ENCODE measurements around the gene PRDM11.
"Not testable (repeated sequence)": the region's sequence is repeated elsewhere in the genome, so short reads cannot be mapped to it uniquely, and the experiment has no call there.

PRDM11 gene

DNA sequence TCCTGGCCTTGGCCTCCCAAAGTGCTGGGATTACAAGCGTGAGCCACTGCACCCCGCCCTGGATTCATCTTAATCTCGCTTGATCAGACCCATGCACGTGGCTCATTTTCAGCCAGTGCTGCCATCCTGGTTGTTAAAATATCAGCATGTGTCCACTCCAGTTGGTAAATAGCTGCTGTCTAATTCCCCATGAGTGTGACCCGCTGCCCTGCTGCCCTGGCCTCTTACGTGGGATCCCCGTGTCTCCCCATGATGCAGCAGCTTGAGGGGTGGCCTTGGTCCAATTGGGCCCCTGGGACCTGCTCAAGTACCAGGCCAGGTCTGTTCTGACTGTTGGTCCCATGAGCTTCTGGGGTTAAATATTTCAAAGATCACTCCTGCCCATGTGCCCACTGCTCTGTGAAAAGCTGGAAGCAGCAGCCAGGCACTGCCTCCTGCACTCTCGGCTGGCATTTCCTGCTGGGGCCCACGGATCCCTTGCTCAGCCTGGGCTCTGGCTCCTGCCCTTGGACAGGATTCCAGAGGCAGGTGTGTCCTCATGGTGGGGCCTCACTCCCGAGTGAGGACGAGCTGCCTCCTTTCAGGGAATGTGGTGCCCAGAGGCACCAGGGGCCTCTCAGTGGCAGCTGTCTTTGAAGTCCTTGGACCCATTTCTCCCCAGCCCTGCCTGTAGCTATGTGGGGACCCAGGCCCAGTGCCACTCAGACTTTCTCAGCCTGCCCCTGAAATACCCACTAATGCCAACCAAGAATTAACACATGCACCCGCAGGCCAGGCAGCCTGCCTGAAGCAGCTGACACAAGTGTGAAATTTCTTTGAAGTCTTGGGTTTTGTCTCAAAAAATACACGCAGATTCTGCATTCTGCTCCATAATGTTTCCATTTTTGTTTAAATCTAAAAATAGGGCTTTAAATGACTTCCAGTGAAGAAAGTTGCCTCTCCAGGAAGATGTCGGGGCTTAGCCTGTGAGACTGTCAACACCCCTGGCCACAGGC is 38.1 kb upstream of the PRDM11 start:
- H3K4me3 ChIP-seq (ENCODE audit: low read length) = no peak overlapping the region
- no peak for DNase-seq (ENCODE audit: low read depth)
- TF ChIP-seq, protein P1, sequence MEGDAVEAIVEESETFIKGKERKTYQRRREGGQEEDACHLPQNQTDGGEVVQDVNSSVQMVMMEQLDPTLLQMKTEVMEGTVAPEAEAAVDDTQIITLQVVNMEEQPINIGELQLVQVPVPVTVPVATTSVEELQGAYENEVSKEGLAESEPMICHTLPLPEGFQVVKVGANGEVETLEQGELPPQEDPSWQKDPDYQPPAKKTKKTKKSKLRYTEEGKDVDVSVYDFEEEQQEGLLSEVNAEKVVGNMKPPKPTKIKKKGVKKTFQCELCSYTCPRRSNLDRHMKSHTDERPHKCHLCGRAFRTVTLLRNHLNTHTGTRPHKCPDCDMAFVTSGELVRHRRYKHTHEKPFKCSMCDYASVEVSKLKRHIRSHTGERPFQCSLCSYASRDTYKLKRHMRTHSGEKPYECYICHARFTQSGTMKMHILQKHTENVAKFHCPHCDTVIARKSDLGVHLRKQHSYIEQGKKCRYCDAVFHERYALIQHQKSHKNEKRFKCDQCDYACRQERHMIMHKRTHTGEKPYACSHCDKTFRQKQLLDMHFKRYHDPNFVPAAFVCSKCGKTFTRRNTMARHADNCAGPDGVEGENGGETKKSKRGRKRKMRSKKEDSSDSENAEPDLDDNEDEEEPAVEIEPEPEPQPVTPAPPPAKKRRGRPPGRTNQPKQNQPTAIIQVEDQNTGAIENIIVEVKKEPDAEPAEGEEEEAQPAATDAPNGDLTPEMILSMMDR (conservative IDR thresholded peaks at IDR 0.05; ENCODE audit: low read length) = no peak

DNA sequence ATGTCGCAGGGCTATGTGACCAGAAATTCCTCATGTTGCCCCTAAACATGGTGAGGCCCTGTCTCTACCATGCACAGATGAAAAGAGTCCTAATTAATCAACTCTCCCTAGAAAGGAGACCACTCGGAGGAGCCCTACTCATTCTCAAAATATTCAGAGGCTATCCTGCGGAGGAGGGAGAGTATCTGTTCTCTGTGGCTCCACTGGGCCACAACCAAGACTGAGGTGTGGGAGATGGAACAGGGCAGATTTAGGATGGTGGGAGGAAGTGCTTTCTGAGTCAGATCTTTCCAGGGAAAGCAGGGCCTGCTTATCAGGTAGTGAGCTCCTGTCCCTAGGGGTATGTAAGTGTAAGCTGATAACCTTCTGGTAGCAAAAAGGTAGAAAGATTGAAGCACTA is 37.0 kb upstream of the PRDM11 start:
- DNase-seq (ENCODE audit: low read depth) = no peak
- TF ChIP-seq, protein P1 (conservative IDR thresholded peaks at IDR 0.05; ENCODE audit: low read length) = no peak
- no peak overlapping the region for H3K4me3 ChIP-seq (ENCODE audit: low read length)

DNA sequence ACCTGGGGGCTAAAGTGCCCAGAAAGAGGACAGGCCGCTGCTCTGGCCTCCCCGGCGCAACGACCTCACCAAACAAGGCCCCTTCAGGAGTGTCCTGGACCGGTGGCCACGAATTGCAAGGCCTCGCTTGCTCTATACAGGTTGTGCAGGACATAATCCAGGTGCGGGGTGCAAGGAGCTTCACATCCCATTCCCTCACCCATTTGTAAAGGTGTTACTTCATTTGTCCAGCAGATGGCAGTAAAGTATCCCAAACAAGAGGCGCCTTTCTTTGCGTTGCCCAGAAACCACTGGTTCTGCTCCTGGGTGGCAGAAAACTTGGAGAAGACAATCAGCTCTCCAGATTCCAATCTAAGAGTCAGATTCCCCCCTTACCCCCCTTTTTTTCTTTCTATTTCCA is 35.9 kb upstream of the PRDM11 start:
- no peak overlapping the region for H3K4me3 ChIP-seq (ENCODE audit: low read length)
- DNase-seq (ENCODE audit: low read depth) = peak; percentile 75
- TF ChIP-seq, protein P1 (conservative IDR thresholded peaks at IDR 0.05; ENCODE audit: low read length) = peak; percentile 79

DNA sequence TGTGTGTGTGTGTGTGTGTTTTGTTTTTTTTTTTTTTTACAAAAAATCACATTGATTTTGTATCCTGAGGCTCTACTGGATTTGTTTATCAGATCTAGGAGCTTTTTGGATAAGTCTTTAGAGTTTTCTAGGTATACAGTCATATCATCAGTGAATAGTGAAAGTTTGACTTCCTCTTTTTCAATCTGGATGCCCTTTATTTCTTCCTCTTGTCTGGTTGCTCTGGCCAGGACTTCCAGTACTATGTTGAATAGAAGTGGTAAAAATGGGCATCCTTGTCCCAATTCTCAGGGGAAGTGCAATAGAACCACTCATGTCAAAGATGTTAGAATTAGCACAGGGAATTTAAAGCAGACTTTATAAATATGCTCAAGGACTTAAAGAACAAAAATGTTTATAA is 32.6 kb upstream of the PRDM11 start:
- no peak overlapping the region for H3K4me3 ChIP-seq (ENCODE audit: low read length)
- DNase-seq (ENCODE audit: low read depth) = no peak
- TF ChIP-seq, protein P1 (conservative IDR thresholded peaks at IDR 0.05; ENCODE audit: low read length) = no peak

DNA sequence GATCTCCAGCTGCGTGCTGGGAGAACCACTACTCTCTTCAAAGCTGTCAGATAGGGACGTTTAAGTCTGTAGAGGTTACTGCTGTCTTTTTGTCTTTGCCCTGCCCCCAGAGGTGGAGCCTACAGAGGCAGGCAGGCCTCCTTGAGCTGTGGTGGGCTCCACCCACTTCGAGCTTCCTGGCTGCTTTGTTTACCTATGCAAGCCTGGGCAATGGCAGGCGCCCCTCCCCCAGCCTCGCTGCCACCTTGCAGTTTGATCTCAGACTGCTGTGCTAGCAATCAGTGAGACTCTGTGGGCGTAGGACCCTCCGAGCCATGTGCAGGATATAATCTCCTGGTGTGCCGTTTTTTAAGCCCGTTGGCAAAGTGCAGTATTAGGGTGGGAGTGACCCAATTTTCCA is 18.6 kb upstream of the PRDM11 start:
- not testable (repeated sequence) for DNase-seq (ENCODE audit: low read depth); H3K4me3 ChIP-seq (ENCODE audit: low read length)

DNA sequence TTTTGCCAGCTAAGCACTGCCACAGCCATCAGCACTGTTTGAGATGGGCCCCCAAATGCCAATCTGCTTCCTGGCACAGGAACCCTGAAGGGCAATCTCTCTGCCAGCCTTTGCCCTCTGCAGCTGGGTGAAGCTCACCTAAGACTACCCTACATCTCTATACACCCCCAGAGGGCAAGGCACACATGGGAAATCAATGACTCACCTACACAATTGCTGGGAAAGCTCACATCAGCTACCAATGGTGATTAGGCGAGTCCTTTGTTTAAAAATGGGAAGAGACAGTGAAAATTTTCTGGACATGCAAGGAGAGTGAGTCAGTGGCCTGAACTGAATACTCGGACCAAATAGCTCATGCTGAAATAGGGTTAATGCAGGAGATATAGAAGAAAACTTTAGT is 12.6 kb upstream of the PRDM11 start:
- no peak for DNase-seq (ENCODE audit: low read depth)
- TF ChIP-seq, protein P1 (conservative IDR thresholded peaks at IDR 0.05; ENCODE audit: low read length) = no peak
- no peak overlapping the region for H3K4me3 ChIP-seq (ENCODE audit: low read length)

DNA sequence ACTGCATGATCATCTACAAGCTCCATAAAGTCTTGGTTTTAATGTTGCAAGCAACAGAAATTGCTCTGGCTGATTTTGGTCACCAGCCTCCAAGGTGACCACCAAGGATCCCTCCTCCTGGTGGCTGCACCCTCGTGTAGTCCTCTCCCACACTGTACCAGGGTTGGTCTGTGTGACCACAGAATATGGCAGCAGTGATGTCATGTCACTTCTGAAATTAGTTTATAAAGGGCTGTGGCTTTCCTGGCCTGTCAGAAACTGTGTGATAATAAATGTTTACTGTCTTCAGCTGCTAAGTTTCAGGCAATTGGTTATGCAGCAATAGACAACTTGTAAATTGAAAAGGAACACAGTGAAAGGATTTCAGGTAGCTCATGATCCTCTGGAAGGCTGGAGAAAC is 5.3 kb upstream of the PRDM11 start:
- H3K4me3 ChIP-seq (ENCODE audit: low read length) = no peak overlapping the region
- DNase-seq (ENCODE audit: low read depth) = no peak
- TF ChIP-seq, protein P1 (conservative IDR thresholded peaks at IDR 0.05; ENCODE audit: low read length) = no peak
